CD14-positive monocyte (primary cell): Measurements from ENCODE around the gene ZNF8. TPM values are rescaled to one million over a fixed set of nuclear protein-coding genes. Genes with fewer than 3 reads are reported as not detected.

Experiments used
- DNase-seq, 3 donors: peaks; one replicate each; pipeline ENCODE4 v3.0.0-alpha.2; 2011 to 2022
- H2AFZ ChIP-seq: 2 replicates; pipeline ENCODE4 v1.6.0; 2012; ENCODE audit warnings: mild to moderate bottlenecking, low read depth, low read length, inconsistent platforms; ENCODE audit not compliant: insufficient read depth, poor library complexity, severe bottlenecking
- H3K27ac ChIP-seq, 2 donors: 1 replicate in 1 of 2; 2 replicates in 1 of 2; pipeline ENCODE4 v1.5.1; 2012 to 2013; ENCODE audit warnings: low read length in 2 of 2, control low read depth in 1 of 2, inconsistent platforms in 1 of 2, low read depth in 1 of 2, mild to moderate bottlenecking in 1 of 2
- H3K27me3 ChIP-seq, 2 donors: one replicate each; pipeline versions ENCODE4 v1.6.0 to v1.6.1; 2011 to 2013; ENCODE audit warnings: low read length in 2 of 2; ENCODE audit not compliant: control insufficient read depth in 2 of 2, insufficient read depth in 2 of 2
- H3K36me3 ChIP-seq, 2 donors: replicated peaks in 1 of 2; 1 replicate in 1 of 2; 2 replicates in 1 of 2; pipeline versions ENCODE4 v1.5.1 to v1.6.1; 2012 to 2013; ENCODE audit warnings: low read length in 2 of 2, control low read depth in 1 of 2, inconsistent platforms in 1 of 2, mild to moderate bottlenecking in 1 of 2; ENCODE audit not compliant: insufficient read depth in 2 of 2, control insufficient read depth in 1 of 2
- H3K4me1 ChIP-seq, 2 donors: 1 replicate in 1 of 2; 2 replicates in 1 of 2; pipeline versions ENCODE4 v1.5.1 to v1.6.1; 2012 to 2013; ENCODE audit warnings: low read length in 2 of 2, control low read depth in 1 of 2, inconsistent platforms in 1 of 2, mild to moderate bottlenecking in 1 of 2, moderate library complexity in 1 of 2; ENCODE audit not compliant: insufficient read depth in 2 of 2, control insufficient read depth in 1 of 2
- H3K4me2 ChIP-seq: replicated peaks from 2 replicates; pipeline ENCODE3; 2012; ENCODE audit warnings: low read length, moderate library complexity, mild to moderate bottlenecking; ENCODE audit not compliant: poor library complexity, severe bottlenecking; ENCODE audit errors: extremely low read depth
- H3K4me3 ChIP-seq, 3 experiments: fragments of 200-600 bp in 1 of 3; sonication (generic) in 1 of 3; replicated peaks in 1 of 3; 1 replicate in 2 of 3; 2 replicates in 1 of 3; pipeline ENCODE4 v1.5.1; 2011 to 2013; ENCODE audit warnings: low read length in 3 of 3, mild to moderate bottlenecking in 3 of 3, control low read depth in 2 of 3, low read depth in 2 of 3, inconsistent platforms in 1 of 3, moderate library complexity in 1 of 3
- H3K79me2 ChIP-seq: 2 replicates; pipeline ENCODE4 v1.6.0; 2012; ENCODE audit warnings: mild to moderate bottlenecking, control low read depth, inconsistent platforms, low read length, moderate library complexity; ENCODE audit not compliant: insufficient read depth
- H3K9ac ChIP-seq: 2 replicates; pipeline ENCODE4 v1.6.0; 2017; ENCODE audit warnings: low read length, mild to moderate bottlenecking; ENCODE audit not compliant: insufficient read depth, poor library complexity, severe bottlenecking
- H3K9me3 ChIP-seq, 2 donors: replicated peaks in 1 of 2; 1 replicate in 1 of 2; 2 replicates in 1 of 2; pipeline versions ENCODE4 v1.5.1 to v1.6.1; 2012 to 2013; ENCODE audit warnings: low read length in 2 of 2, control low read depth in 1 of 2; ENCODE audit not compliant: control insufficient read depth in 1 of 2, insufficient read depth in 1 of 2
- H4K20me1 ChIP-seq: 2 replicates; pipeline ENCODE4 v1.6.0; 2012; ENCODE audit warnings: mild to moderate bottlenecking, low read length, control low read depth, moderate library complexity; ENCODE audit not compliant: insufficient read depth
- H3K27ac Mint-ChIP-seq, 7 donors: one replicate each; pipeline ENCODE4 v1.8.0; 2020; ENCODE audit warnings: mild to moderate bottlenecking in 7 of 7, mixed read lengths in 7 of 7, moderate library complexity in 6 of 7, inconsistent platforms in 2 of 7
- H3K27me3 Mint-ChIP-seq, 3 donors: one replicate each; pipeline ENCODE4 v1.8.0; 2021 to 2022; ENCODE audit warnings: low read depth in 3 of 3, mild to moderate bottlenecking in 3 of 3, mixed read lengths in 3 of 3, moderate library complexity in 3 of 3, inconsistent platforms in 1 of 3
- H3K36me3 Mint-ChIP-seq, 2 donors: one replicate each; pipeline ENCODE4 v1.8.0; 2020; ENCODE audit warnings: mixed read lengths in 2 of 2, inconsistent platforms in 1 of 2, mild to moderate bottlenecking in 1 of 2
- H3K4me1 Mint-ChIP-seq: one replicate; pipeline ENCODE4 v1.8.0; 2020; ENCODE audit warnings: mild to moderate bottlenecking, mixed read lengths
- H3K4me3 Mint-ChIP-seq, 2 donors: one replicate each; pipeline ENCODE4 v1.8.0; 2020; ENCODE audit warnings: mild to moderate bottlenecking in 2 of 2, mixed read lengths in 2 of 2, moderate library complexity in 1 of 2
- H3K9me3 Mint-ChIP-seq, 7 donors: one replicate each; pipeline ENCODE4 v1.8.0; 2020 to 2022; ENCODE audit warnings: mixed read lengths in 7 of 7, mild to moderate bottlenecking in 6 of 7, moderate library complexity in 6 of 7, inconsistent platforms in 2 of 7
- WGBS: methylation state at CpG from one replicate; pipeline ENCODE4 v1.1.5; 2013; ENCODE audit warnings: missing lambda C conversion rate; ENCODE audit not compliant: insufficient coverage; 5-methylcytosine and 5-hydroxymethylcytosine counted together
- intact Hi-C, 2 donors: fragments of 100-400 bp; cut with micrococcal nuclease; formaldehyde crosslinking; loops; one replicate each; pipeline versions ENCODE4 v1.15.0 to v1.15.1; 2023
- polyA plus RNA-seq, 3 donors: library from polyadenylated mRNA; depleted of rRNA in 1 of 3; unstranded in 2 of 3; stranded (reverse) in 1 of 3; fragments of 300-500 nt in 2 of 3; fragments of >200 nt in 1 of 3; fragmentation: Illumina TruSeq in 2 of 3; gene quantifications; 1 replicate in 2 of 3; 2 replicates in 1 of 3; pipeline ENCODE4 v1.2.3, GENCODE V29; 2012 to 2021
- TF ChIP-seq, protein P1 (sequence below): fragments of 200-600 bp; IDR thresholded peaks from one replicate; pipeline ENCODE4 v1.8.0; 2022; ENCODE audit warnings: antibody characterized with exemption, mild to moderate bottlenecking

Gene ZNF8
- polyA plus RNA-seq, 3 donors = 0.05 to 2.4 (median 0.25) TPM

GRCh38 chr19:58305065-58305931, 26.5 kb downstream of the ZNF8 start, which contains the start of gene ERVK3-1:
ERVK3-1 (plus strand) TSS chr19:58305377; CDS start chr19:58312169, 6,792 bp downstream.
- peak within 1 kb of the TSS; percentile 95 for H2AFZ ChIP-seq
- WGBS = 1% methylated on average over 42 of the region's 55 CpGs

GRCh38 chr19:58305932-58306323, 27.2 kb downstream of the ZNF8 start:
- intact Hi-C loops = loop anchor here (2.0 to 10.0 kb wide), 4 partner anchors 21 to 301 kb away; partner anchors contain the start of genes ZSCAN22 (in 2 of the 2), RPS5 (in 1 of the 2), ZNF274 (in 1 of the 2) and ZNF606 (in 1 of the 2)
- Mint-ChIP-seq H3K27ac (peak overlapping the region in 6 of 7 donors; percentile 97 to 99 (median 98)), H3K4me3 (peak overlapping the region; percentile 91 to 99), H3K27me3 (peaks cover 0 to 2% (median 2%) of the 10 kb centered on the region in 3 donors), H3K36me3 (peaks cover 52 to 59% of the 10 kb centered on the region in 2 donors), H3K9me3 (peaks cover 22 to 51% (median 40%) of the 10 kb centered on the region in 7 donors), H3K4me1 (peaks cover 16% of the 10 kb centered on the region)
- Histone ChIP-seq H3K4me2 (peak overlapping the region; percentile 74), H3K4me1 (peaks cover 12 to 16% of the 10 kb centered on the region in 2 donors), H4K20me1 (no peaks in the 10 kb centered on the region), H3K36me3 (peaks cover 26 to 47% of the 10 kb centered on the region in 2 donors), H2AFZ (peak overlapping the region; percentile 95), H3K9ac (peak overlapping the region; percentile 92), H3K9me3 (peaks cover 24 to 31% of the 10 kb centered on the region in 2 donors), H3K27ac (peak overlapping the region; percentile 65 to 97), H3K4me3 (peak overlapping the region; percentile 60 to 90 (median 80)), H3K27me3 (no peaks in the 10 kb centered on the region), H3K79me2 (peaks cover 36% of the 10 kb centered on the region)
- TF ChIP-seq, protein P1, sequence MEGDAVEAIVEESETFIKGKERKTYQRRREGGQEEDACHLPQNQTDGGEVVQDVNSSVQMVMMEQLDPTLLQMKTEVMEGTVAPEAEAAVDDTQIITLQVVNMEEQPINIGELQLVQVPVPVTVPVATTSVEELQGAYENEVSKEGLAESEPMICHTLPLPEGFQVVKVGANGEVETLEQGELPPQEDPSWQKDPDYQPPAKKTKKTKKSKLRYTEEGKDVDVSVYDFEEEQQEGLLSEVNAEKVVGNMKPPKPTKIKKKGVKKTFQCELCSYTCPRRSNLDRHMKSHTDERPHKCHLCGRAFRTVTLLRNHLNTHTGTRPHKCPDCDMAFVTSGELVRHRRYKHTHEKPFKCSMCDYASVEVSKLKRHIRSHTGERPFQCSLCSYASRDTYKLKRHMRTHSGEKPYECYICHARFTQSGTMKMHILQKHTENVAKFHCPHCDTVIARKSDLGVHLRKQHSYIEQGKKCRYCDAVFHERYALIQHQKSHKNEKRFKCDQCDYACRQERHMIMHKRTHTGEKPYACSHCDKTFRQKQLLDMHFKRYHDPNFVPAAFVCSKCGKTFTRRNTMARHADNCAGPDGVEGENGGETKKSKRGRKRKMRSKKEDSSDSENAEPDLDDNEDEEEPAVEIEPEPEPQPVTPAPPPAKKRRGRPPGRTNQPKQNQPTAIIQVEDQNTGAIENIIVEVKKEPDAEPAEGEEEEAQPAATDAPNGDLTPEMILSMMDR = no peak
- WGBS = 81% methylated on average over 12 of the region's 12 CpGs
- DNase-seq = no peak

More at GRCh38 chr19:58305065-58305931, 26.5 kb downstream of the ZNF8 start, which contains the start of gene ERVK3-1:
- H3K4me3 ChIP-seq = peak within 1 kb of the TSS; percentile 60 to 90 (median 80)
- H3K36me3 ChIP-seq = peaks cover 26 to 54% of the 10 kb centered on the region in 2 donors
- Mint-ChIP-seq H3K9me3 (peaks cover 23 to 51% (median 38%) of the 10 kb centered on the region in 7 donors), H3K27ac (peak within 1 kb of the TSS; percentile 96 to 99 (median 98)), H3K27me3 (peaks cover 0 to 2% (median 0%) of the 10 kb centered on the region in 3 donors), H3K4me3 (peak within 1 kb of the TSS; percentile 91 to 99), H3K4me1 (peaks cover 16% of the 10 kb centered on the region), H3K36me3 (peaks cover 55 to 60% of the 10 kb centered on the region in 2 donors)
- DNase-seq = peak; percentile 99
- peaks cover 12 to 16% of the 10 kb centered on the region in 2 donors for H3K4me1 ChIP-seq
- peaks cover 24 to 38% of the 10 kb centered on the region in 2 donors for H3K9me3 ChIP-seq
- intact Hi-C loops = loop anchor here (2.0 to 10.0 kb wide), 4 partner anchors 22 to 300 kb away; partner anchors contain the start of genes ZSCAN22 (in 2 of the 2), RPS5 (in 1 of the 2), ZNF274 (in 1 of the 2) and ZNF606 (in 1 of the 2)
- H3K27ac ChIP-seq = peak within 1 kb of the TSS; percentile 65 to 97
- no peaks in the 10 kb centered on the region for H4K20me1 ChIP-seq
- H3K4me2 ChIP-seq = peak within 1 kb of the TSS; percentile 74
- H3K9ac ChIP-seq = peak within 1 kb of the TSS; percentile 92
- peaks cover 36% of the 10 kb centered on the region for H3K79me2 ChIP-seq
- TF ChIP-seq, protein P1 = no peak
- H3K27me3 ChIP-seq = no peaks in the 10 kb centered on the region
